Pons (tissue), 1 donor: Measurements from ENCODE around the gene SRC.

ENCODE experiments used
- DNase-seq: peaks from one replicate; pipeline ENCODE4 v3.0.0-alpha.2; 2016; ENCODE audit warnings: low spot score

SRC gene

GRCh38 chr20:37315021-37315451, 30.9 kb upstream of the SRC start:
- DNase-seq = no peak

DNA sequence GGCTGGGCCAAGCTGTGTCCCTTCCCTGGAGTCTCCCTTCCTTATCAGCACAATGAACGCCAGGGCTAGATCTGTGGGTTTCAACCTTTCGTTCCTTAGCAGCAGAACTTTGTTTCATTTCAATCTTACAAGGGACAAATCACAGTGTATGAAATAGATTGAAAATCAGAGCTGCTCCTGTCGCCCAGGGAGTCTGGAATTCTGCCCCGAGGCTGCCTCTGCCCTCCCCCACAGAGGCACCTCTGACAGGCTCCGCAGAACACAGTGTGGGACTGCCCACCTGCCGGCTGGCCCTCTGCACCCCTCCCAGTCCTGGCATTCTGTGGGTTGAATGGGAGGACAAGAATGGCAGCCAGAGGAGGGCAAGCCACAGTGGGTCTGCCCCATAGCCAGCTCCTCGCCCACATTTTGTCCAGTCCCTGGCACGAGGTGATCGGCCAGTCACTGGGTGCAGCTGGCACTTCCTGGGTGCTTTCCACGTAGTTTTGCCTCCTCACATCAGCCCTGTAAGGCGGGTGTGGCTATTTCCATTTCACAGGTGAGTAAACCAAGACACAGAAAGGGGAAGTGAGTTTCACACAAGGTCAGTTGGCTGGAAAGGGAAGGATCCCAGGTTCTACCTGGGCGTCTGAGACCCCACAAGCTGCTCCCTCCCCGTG, 30.4 kb upstream of the SRC start:
- DNase-seq = no peak

- no peak for DNase-seq
These were observed 29.7 kb upstream of the SRC start for GRCh38 chr20:37316116-37316774.

GRCh38 chr20:37316775-37317170, 29.2 kb upstream of the SRC start:
- DNase-seq = no peak

DNA sequence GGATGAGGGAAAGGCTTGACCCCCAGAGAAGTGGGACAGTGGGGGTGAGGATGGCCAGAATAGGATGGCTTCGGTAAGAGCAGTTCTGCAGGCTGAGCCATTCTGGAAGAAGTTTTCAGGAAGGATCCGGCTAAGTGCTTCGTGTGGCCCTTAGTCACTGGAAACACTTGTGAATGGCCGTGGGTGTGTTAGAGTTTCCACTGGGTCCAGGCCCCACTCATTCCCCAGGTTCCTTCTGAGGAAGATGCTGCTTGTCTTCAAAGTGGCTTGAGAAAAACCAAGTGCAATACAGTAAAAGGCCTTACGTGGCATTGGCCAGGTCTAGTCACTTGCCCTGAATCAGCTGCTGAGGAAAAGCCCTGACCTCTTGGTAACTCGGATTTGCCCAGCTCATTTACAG, 28.6 kb upstream of the SRC start:
- no peak for DNase-seq

GRCh38 chr20:37317994-37318640, 27.8 kb upstream of the SRC start:
- DNase-seq = no peak

DNA sequence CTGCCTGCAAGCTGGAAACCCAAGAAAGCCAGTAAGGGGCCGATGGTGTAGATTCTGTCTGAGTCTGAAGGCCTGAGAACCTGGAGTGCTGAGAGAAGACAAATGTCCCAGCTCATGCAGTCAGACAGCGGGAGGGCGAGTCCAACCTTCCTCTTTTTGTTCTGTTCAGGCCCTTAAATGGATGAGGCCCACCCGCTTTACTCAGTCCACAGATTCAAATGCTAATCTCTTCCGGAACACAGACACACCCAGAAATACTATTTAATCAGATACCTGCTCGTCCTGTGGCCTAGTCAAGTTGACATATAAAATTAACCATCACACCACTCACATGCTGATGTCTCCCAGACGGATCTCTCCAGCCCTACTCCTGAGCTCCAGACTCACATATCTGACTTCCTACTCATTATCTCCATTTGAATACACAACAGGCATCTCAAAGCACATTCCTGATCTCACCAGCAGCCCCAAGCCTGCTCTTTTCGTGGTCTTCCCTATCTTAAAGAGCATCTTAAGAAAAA, 26.7 kb upstream of the SRC start:
- no peak for DNase-seq

DNA sequence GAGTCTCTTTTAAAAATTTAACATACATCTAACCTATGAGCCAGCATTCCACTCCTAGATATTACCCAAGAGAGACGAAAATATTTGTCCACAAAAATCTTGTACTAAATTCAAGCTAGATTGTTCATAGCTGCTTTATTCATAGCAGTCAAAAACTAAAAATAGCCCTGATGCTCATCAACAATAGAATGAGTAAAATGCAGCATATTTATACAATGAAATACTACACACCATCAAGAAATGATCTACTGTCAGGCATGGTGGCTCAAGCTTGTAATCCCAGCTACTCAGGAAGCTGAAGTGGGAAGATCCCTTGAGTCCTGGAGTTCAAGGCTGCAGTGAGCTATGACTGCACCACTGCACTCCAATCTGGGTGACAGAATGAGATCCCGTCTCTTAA, 22.0 kb upstream of the SRC start:
- DNase-seq = no peak

DNA sequence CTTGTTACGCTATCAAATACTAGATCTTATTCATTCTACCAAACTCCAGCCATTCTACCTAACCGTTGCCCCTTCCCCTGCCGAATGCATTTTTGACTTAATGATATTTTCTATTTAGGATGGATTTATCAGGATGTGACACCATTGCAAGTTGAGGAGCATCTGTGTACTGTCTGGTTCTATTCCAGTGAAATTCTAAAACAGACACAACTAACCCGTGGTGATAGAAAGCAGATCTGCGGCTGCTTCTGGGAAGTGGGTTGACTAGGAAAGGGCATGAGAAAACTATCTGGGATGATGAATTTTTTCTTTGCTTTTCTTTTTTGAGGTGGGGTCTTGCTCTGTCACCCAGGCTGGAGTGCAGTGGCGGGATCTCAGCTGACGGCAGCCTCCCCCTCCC, 20.7 kb upstream of the SRC start:
- no peak for DNase-seq

GRCh38 chr20:37326666-37327065, 19.3 kb upstream of the SRC start:
- DNase-seq = no peak

- DNase-seq = no peak
These were observed 18.2 kb upstream of the SRC start for GRCh38 chr20:37327748-37328147.

GRCh38 chr20:37328149-37328945, 17.6 kb upstream of the SRC start:
- DNase-seq = no peak

- no peak for DNase-seq
These were observed 16.3 kb upstream of the SRC start for GRCh38 chr20:37329481-37330165.

DNA sequence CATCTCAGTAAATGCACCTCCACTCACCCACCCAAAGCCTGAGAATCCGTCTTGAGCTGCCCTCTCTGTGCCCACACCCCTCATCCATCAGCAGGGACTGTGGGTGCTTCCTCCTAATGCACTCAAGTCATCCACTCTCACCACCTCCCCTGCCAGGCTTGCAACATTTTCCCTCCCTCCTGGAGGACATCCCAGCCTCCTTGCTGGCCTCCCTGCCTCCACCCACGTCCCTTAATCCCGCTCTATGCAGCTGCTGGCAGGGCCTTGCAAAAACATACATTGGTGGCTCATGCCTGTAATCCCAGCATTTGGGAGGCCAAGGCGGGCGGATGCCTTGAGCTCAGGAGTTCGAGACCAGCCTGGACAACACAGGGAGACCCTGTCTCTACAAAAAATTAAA, 15.6 kb upstream of the SRC start:
- DNase-seq = no peak

- DNase-seq = no peak
These were observed 14.7 kb upstream of the SRC start for GRCh38 chr20:37331060-37331857.

GRCh38 chr20:37333130-37333847, 12.7 kb upstream of the SRC start:
- DNase-seq = no peak

DNA sequence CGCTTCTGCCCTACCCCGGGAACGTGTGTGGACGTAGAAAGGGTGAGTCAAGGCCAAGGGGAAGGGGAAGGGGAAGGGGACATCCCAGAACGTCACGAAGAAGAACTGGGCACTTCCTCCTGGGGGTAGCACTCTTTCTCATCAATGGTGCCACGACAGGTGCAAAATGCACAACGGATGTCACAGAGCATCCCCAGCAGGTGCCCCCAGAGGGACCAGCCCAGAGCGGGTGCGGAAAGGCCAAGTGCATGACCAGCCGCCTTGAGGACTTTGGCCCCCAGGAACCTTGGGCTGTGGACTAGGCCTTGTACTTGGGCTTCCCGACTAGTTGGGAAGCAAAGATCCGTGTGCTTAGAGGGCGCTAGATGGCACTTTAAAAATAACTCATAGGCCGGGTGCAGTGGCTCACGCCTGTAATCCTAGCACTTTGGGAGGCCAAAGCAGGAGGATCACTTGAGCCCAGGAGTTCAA, 12.1 kb upstream of the SRC start:
- no peak for DNase-seq

DNA sequence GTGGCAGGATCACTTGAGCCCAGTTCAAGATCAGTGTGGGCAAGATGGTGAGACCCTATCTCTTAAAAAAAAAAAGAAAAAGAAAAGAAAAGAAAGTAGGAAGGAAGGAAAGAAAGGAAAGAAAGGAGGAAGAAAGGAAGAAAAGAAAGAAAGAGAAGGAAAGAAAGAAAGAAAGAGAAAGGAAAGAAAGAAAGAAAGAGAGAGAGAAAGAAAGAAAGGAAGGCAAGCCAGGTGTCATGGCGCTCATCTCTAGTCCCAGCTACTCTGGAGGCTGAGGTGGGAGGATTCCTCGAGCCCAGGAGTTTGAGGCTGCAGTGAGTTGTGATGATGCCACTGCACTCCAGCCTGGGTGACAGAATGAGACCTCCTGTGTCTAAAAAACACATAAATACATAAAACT, 11.5 kb upstream of the SRC start:
- DNase-seq = no peak

DNA sequence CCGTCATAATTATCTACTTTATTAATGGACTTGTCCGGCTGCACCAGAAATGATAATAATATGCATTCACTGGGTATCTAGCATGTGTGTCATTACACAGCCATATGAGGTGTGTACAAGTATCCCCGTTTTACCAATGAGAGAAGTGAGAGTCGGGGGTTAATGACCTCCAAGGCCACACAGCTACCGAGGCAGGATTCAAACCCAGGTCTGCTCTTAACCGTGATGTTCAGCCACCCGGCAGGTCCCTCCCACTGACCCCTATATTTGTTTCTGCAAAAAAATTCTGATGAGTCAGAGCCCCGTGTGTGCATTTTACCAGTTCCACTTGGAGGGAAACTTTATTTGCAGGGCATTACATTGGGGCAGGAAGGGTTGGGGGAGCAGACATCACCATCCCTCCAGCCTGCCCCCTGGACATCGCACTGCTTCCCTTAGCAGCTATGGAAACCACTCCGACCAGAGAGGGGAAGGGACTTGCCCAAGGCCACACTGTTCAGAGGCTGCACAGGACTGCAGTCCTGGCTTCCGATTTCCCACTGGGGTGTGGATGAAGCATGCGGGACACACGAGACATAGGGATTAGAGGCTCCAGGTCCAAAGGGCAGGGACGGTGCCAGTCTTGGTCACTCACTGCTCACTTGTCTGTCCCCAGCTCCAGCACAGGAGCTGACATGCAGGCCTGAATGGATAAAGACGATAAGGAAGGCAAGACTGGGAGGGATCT, 10.1 kb upstream of the SRC start:
- no peak for DNase-seq
